Astrocyte (in vitro differentiated cells and primary cell): Measurements from ENCODE around the gene GPR153. TPM values are rescaled to one million over a fixed set of nuclear protein-coding genes. Genes with fewer than 3 reads are reported as not detected.

ENCODE experiments used
- DNase-seq: peaks from one replicate; pipeline ENCODE4 v3.0.0-alpha.2; 2010; ENCODE audit warnings: low read depth
- FAIRE-seq: peaks from 2 replicates; lab custom pipeline; 2011; peaks lifted over from hg19 to GRCh38; lab: Jason Lieb, UNC
- H2AFZ ChIP-seq: 2 replicates; pipeline ENCODE4 v1.6.0; 2012; ENCODE audit warnings: low read depth, low read length, inconsistent platforms
- H3K27ac ChIP-seq: 2 replicates; pipeline ENCODE4 v1.5.1; 2011; ENCODE audit warnings: low read depth, low read length, inconsistent platforms
- H3K27me3 ChIP-seq: 2 replicates; pipeline ENCODE4 v1.6.0; 2011; ENCODE audit warnings: low read length, inconsistent platforms; ENCODE audit not compliant: insufficient read depth
- H3K36me3 ChIP-seq: 2 replicates; pipeline ENCODE4 v1.5.1; 2011; ENCODE audit warnings: low read length, inconsistent platforms; ENCODE audit not compliant: insufficient read depth
- H3K4me1 ChIP-seq: 2 replicates; pipeline ENCODE4 v1.5.1; 2011; ENCODE audit warnings: low read length, inconsistent platforms; ENCODE audit not compliant: insufficient read depth
- H3K4me2 ChIP-seq: 2 replicates; pipeline ENCODE4 v1.6.0; 2012; ENCODE audit warnings: low read length, inconsistent platforms
- H3K4me3 ChIP-seq: 2 replicates; pipeline ENCODE4 v1.5.1; 2011; ENCODE audit warnings: low read depth, mild to moderate bottlenecking, low read length, inconsistent platforms; ENCODE audit not compliant: insufficient read depth
- H3K79me2 ChIP-seq: 2 replicates; pipeline ENCODE4 v1.6.0; 2012; ENCODE audit warnings: mild to moderate bottlenecking, low read length, inconsistent platforms; ENCODE audit not compliant: insufficient read depth
- H3K9ac ChIP-seq: 2 replicates; pipeline ENCODE4 v1.6.0; 2012; ENCODE audit warnings: mild to moderate bottlenecking, low read length, inconsistent platforms
- H3K9me3 ChIP-seq: 2 replicates; pipeline ENCODE4 v1.5.1; 2012; ENCODE audit warnings: low read depth, mild to moderate bottlenecking, low read length, inconsistent platforms; ENCODE audit not compliant: insufficient read depth
- H4K20me1 ChIP-seq: 2 replicates; pipeline ENCODE4 v1.6.0; 2012; ENCODE audit warnings: low read length, inconsistent platforms; ENCODE audit not compliant: insufficient read depth
- H3K27ac Mint-ChIP-seq: one replicate; pipeline ENCODE4 v1.8.0; 2021; ENCODE audit warnings: mild to moderate bottlenecking, mixed read lengths; ENCODE audit not compliant: unreplicated experiment
- H3K27me3 Mint-ChIP-seq: one replicate; pipeline ENCODE4 v1.8.0; 2021; ENCODE audit warnings: low read depth, mixed read lengths; ENCODE audit not compliant: unreplicated experiment
- H3K36me3 Mint-ChIP-seq: one replicate; pipeline ENCODE4 v1.8.0; 2021; ENCODE audit warnings: low read depth, mixed read lengths; ENCODE audit not compliant: unreplicated experiment
- H3K4me1 Mint-ChIP-seq: one replicate; pipeline ENCODE4 v1.8.0; 2021; ENCODE audit warnings: low read depth, mixed read lengths; ENCODE audit not compliant: unreplicated experiment
- H3K4me3 Mint-ChIP-seq: one replicate; pipeline ENCODE4 v1.8.0; 2021; ENCODE audit warnings: mild to moderate bottlenecking, moderate library complexity, mixed read lengths; ENCODE audit not compliant: unreplicated experiment
- H3K9me3 Mint-ChIP-seq: one replicate; pipeline ENCODE4 v1.8.0; 2021; ENCODE audit warnings: mild to moderate bottlenecking, mixed read lengths; ENCODE audit not compliant: unreplicated experiment
- EZH2 ChIP-seq: IDR thresholded peaks from 2 replicates; pipeline ENCODE4 v1.6.1; 2012; ENCODE audit warnings: mild to moderate bottlenecking, low read length, inconsistent platforms; ENCODE audit not compliant: insufficient read depth
- total RNA-seq: library from RNA; stranded (reverse); gene quantifications from 2 replicates; pipeline ENCODE4 v1.2.1, GENCODE V29; 2021
- TF ChIP-seq, protein P1 (sequence below): IDR thresholded peaks from 2 replicates; pipeline ENCODE4 v1.5.1; 2011; ENCODE audit warnings: low read depth, mild to moderate bottlenecking, inconsistent platforms, low read length, moderate library complexity; ENCODE audit not compliant: insufficient read depth

Gene GPR153
- total RNA-seq, 1 donor from 2014 or later, result 3.0 TPM

DNA sequence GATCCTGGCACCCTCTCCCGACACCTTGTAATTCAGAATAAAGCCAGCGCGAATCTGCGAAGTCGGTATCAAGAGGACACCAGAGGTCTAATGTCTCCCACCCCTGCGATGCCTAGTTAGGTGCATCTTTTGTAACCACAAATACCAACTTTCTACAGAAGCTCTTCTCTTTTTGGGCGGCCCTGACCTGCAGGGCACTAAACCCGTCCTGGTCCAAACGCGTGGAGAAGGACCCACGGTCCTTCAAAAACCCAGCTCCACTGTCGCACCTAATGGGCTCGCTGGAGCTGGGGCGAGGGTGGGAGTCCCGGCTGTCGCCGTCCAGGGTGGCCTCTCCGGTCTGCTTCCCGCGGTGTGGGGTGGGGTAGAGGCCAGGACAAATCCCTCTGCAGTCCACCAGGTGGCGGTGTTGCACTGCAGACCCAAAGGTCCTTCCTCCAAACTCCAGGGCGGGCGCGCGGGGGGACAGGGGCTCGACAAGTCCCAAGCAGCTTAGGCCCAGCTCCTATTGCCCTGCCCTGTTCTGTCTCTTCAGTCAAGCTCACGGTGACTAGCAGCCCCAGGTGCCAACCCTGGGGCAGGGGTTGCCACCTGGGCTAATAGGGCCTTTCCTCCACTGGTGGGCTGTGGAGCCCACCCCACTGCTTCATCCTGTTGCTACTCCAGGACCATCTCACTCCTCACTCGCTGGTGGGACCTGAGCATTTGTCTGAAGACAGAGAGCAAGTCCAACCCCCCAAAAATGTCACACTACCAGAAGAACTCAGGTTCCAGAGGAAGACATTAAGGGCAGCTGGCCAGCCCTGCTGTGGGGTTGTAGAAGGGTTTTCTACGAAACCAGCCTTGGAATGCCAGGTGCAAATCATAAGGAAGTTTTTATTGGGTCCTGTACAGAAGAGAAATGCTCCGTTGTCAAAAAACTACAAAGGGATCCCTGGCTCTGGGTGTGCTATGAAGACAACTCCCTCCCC lies 14.1 kb downstream of the GPR153 start:
- Mint-ChIP-seq H3K4me3 (no peak overlapping the region), H3K27me3 (peaks cover 51% of the 10 kb centered on the region), H3K9me3 (no peaks in the 10 kb centered on the region), H3K27ac (no peak overlapping the region), H3K36me3 (no peaks in the 10 kb centered on the region), H3K4me1 (no peaks in the 10 kb centered on the region)
- FAIRE-seq (no peak), DNase-seq (no peak)
- H3K36me3 ChIP-seq, result no peaks in the 10 kb centered on the region
- no peak overlapping the region for H3K27ac ChIP-seq
- TF ChIP-seq, protein P1, sequence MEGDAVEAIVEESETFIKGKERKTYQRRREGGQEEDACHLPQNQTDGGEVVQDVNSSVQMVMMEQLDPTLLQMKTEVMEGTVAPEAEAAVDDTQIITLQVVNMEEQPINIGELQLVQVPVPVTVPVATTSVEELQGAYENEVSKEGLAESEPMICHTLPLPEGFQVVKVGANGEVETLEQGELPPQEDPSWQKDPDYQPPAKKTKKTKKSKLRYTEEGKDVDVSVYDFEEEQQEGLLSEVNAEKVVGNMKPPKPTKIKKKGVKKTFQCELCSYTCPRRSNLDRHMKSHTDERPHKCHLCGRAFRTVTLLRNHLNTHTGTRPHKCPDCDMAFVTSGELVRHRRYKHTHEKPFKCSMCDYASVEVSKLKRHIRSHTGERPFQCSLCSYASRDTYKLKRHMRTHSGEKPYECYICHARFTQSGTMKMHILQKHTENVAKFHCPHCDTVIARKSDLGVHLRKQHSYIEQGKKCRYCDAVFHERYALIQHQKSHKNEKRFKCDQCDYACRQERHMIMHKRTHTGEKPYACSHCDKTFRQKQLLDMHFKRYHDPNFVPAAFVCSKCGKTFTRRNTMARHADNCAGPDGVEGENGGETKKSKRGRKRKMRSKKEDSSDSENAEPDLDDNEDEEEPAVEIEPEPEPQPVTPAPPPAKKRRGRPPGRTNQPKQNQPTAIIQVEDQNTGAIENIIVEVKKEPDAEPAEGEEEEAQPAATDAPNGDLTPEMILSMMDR, result peak; percentile 68
- TF ChIP-seq EZH2, result no peak
- H3K4me1 ChIP-seq, result peaks cover 4% of the 10 kb centered on the region
- no peak overlapping the region for H3K4me3 ChIP-seq
- H3K4me2 ChIP-seq, result peak overlapping the region; percentile 80
- no peaks in the 10 kb centered on the region for H3K79me2 ChIP-seq
- peaks cover 18% of the 10 kb centered on the region for H4K20me1 ChIP-seq
- no peak overlapping the region for H3K9ac ChIP-seq
- no peak overlapping the region for H2AFZ ChIP-seq
- H3K9me3 ChIP-seq, result no peaks in the 10 kb centered on the region
- peaks cover 31% of the 10 kb centered on the region for H3K27me3 ChIP-seq

DNA sequence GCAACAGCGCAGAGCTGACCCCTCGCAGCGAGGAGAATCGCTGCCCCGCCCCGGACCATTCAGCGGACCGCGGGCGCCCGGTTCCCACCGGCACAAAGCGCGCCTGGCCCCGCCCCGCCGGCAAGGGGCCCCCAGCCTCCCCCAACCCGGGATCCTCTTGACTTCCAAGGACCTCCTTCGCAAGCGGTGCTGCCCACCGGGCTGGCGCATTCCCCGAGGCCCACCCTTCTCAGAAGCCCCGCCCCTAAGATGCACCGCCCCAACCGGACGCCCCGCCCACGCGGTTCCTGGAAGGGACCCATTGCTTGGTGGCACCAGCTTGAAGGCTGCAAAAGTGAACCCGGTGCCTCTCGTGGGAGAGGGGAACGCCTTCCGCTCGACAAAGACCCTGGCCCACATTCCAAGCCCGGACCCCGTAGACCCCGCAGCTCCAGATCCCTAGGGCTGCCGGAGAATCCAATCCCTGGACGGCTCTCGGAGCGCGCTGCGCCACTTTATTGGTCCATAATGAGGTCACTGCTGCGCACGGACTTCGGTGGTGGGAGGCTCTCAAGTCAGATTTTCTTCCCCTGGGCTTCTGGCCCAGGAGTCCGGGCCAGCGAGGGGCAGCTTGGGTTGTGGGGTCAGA lies 14.9 kb downstream of the GPR153 start:
- Histone ChIP-seq H3K79me2 (no peaks in the 10 kb centered on the region), H3K27ac (no peak overlapping the region), H3K4me1 (peaks cover 4% of the 10 kb centered on the region), H3K4me3 (no peak overlapping the region), H4K20me1 (peaks cover 18% of the 10 kb centered on the region), H3K27me3 (peaks cover 35% of the 10 kb centered on the region), H2AFZ (no peak overlapping the region), H3K4me2 (peak overlapping the region; percentile 80), H3K36me3 (no peaks in the 10 kb centered on the region), H3K9ac (no peak overlapping the region), H3K9me3 (no peaks in the 10 kb centered on the region)
- DNase-seq (no peak), FAIRE-seq (no peak)
- H3K4me1 Mint-ChIP-seq, result no peaks in the 10 kb centered on the region
- TF ChIP-seq, protein P1, result no peak
- TF ChIP-seq EZH2, result no peak
- no peak overlapping the region for H3K4me3 Mint-ChIP-seq
- no peaks in the 10 kb centered on the region for H3K36me3 Mint-ChIP-seq
- H3K27ac Mint-ChIP-seq, result peak overlapping the region; percentile 34
- no peaks in the 10 kb centered on the region for H3K9me3 Mint-ChIP-seq
- H3K27me3 Mint-ChIP-seq, result peaks cover 54% of the 10 kb centered on the region
